ENCODE measurements around the gene TNFRSF17. TPM values are rescaled to one million over a fixed set of nuclear protein-coding genes. Genes with fewer than 3 reads are reported as not detected.
"Not testable (repeated sequence)": the region's sequence is repeated elsewhere in the genome, so short reads cannot be mapped to it uniquely, and the experiment has no call there.

Gene TNFRSF17
- total RNA-seq, 1 experiment from 2014 or later: not detected

DNA sequence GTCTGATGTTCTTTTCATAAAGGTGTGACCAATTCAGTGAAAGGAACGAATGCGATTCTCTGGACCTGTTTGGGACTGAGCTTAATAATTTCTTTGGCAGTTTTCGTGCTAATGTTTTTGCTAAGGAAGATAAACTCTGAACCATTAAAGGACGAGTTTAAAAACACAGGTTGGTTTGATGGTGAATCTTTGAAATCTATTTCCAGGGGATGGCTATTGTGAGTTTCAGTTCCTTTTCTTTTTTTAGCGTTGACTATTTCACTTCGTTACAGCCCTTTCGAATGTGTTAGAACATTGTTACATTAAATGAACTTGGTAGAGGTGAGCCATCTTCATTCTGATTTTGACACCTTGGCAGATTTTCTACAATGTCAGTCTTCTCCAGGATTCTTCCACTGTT, 1.2 kb downstream of the TNFRSF17 start:
- H3K36me3 ChIP-seq (ENCODE audit: low read depth): no peaks in the 10 kb centered on the region
- no peak for TF ChIP-seq EZH2 (IDR thresholded peaks at IDR 0.05; ENCODE audit: low read depth)
- TF ChIP-seq, protein P1, sequence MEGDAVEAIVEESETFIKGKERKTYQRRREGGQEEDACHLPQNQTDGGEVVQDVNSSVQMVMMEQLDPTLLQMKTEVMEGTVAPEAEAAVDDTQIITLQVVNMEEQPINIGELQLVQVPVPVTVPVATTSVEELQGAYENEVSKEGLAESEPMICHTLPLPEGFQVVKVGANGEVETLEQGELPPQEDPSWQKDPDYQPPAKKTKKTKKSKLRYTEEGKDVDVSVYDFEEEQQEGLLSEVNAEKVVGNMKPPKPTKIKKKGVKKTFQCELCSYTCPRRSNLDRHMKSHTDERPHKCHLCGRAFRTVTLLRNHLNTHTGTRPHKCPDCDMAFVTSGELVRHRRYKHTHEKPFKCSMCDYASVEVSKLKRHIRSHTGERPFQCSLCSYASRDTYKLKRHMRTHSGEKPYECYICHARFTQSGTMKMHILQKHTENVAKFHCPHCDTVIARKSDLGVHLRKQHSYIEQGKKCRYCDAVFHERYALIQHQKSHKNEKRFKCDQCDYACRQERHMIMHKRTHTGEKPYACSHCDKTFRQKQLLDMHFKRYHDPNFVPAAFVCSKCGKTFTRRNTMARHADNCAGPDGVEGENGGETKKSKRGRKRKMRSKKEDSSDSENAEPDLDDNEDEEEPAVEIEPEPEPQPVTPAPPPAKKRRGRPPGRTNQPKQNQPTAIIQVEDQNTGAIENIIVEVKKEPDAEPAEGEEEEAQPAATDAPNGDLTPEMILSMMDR (conservative IDR thresholded peaks at IDR 0.05): no peak
- H3K27me3 ChIP-seq (ENCODE audit: insufficient read depth, low read depth): no peaks in the 10 kb centered on the region
- no TSS peak for BruUV-seq (replicated peaks)
- no peak overlapping the region for H3K27ac ChIP-seq
- H3K79me2 ChIP-seq (ENCODE audit: low read depth): no peaks in the 10 kb centered on the region
- intact Hi-C loops (cut with micrococcal nuclease; ENCODE audit: unreplicated experiment): no loop called here
- no peak overlapping the region for H3K4me2 ChIP-seq
- peaks cover 5% of the 10 kb centered on the region; the same call in 1 of the 2 replicates for H3F3A ChIP-seq (ENCODE audit: insufficient read depth, low read depth)
- no peaks in the 10 kb centered on the region for H3K4me1 ChIP-seq (replicated peaks; ENCODE audit: insufficient read depth)
- H4K20me1 ChIP-seq (ENCODE audit: insufficient read depth): no peaks in the 10 kb centered on the region
- ChIA-PET POLR2A (ENCODE audit: unreplicated experiment) (interaction anchor here (0.6 to 0.7 kb wide), 3 partner anchors 288 to 869 kb away, joined by 4 to 8 read pairs (median 4); no protein-coding TSS in a partner anchor), CTCF (interaction anchor here (0.6 kb wide), 1 partner anchor 54 kb away, joined by 6 read pairs; no protein-coding TSS in a partner anchor)
- no peak overlapping the region for H3K4me3 ChIP-seq
- H2AFZ ChIP-seq: no peak overlapping the region
- DNase-seq: no peak
- no peaks in the 10 kb centered on the region for H3K9me3 ChIP-seq (ENCODE audit: insufficient read depth, low read depth)
- no peaks in the 10 kb centered on the region for H3K9me2 ChIP-seq (ENCODE audit: insufficient read depth)

GRCh38 chr16:11967195-11967911, 2.3 kb downstream of the TNFRSF17 start:
- no peaks in the 10 kb centered on the region for H3K27me3 ChIP-seq (ENCODE audit: insufficient read depth, low read depth)
- H3K4me1 ChIP-seq (replicated peaks; ENCODE audit: insufficient read depth): no peaks in the 10 kb centered on the region
- ChIA-PET CTCF (interaction anchor here (0.7 kb wide), 1 partner anchor 78 kb away, joined by 16 read pairs; no protein-coding TSS in a partner anchor), POLR2A (ENCODE audit: unreplicated experiment) (interaction anchor here (0.6 kb wide), 1 partner anchor 64 kb away, joined by 6 read pairs; no protein-coding TSS in a partner anchor)
- H3K36me3 ChIP-seq (ENCODE audit: low read depth): no peaks in the 10 kb centered on the region
- H3K4me3 ChIP-seq: no peak overlapping the region
- H3K27ac ChIP-seq: no peak overlapping the region
- no peaks in the 10 kb centered on the region for H4K20me1 ChIP-seq (ENCODE audit: insufficient read depth)
- intact Hi-C loops (cut with micrococcal nuclease; ENCODE audit: unreplicated experiment): no loop called here
- no peak overlapping the region for H2AFZ ChIP-seq
- TF ChIP-seq, protein P1 (conservative IDR thresholded peaks at IDR 0.05): no peak
- no peak for TF ChIP-seq EZH2 (IDR thresholded peaks at IDR 0.05; ENCODE audit: low read depth)
- DNase-seq: no peak
- H3K9me2 ChIP-seq (ENCODE audit: insufficient read depth): no peaks in the 10 kb centered on the region
- no TSS peak for BruUV-seq (replicated peaks)
- H3K9me3 ChIP-seq (ENCODE audit: insufficient read depth, low read depth): no peaks in the 10 kb centered on the region
- H3K79me2 ChIP-seq (ENCODE audit: low read depth): 0 out of 2 replicates have a peak, but pooled peaks cover 2% of the 10 kb centered on the region
- H3K4me2 ChIP-seq: no peak overlapping the region
- H3F3A ChIP-seq (ENCODE audit: insufficient read depth, low read depth): peaks cover 5% of the 10 kb centered on the region; the same call in 1 of the 2 replicates

- H4K20me1 ChIP-seq (ENCODE audit: insufficient read depth): no peaks in the 10 kb centered on the region
- H2AFZ ChIP-seq: no peak overlapping the region
- intact Hi-C loops (cut with micrococcal nuclease; ENCODE audit: unreplicated experiment): no loop called here
- 0 out of 2 replicates have a peak, but pooled peaks cover 4% of the 10 kb centered on the region for H3K79me2 ChIP-seq (ENCODE audit: low read depth)
- 0 out of 2 replicates have a peak, but pooled peaks cover 6% of the 10 kb centered on the region for H3K4me1 ChIP-seq (replicated peaks; ENCODE audit: insufficient read depth)
- no peak overlapping the region for H3K4me2 ChIP-seq
- no peak overlapping the region for H3K27ac ChIP-seq
- ChIA-PET CTCF (no interaction called here), POLR2A (ENCODE audit: unreplicated experiment) (no interaction called here)
- H3K4me3 ChIP-seq: no peak overlapping the region
- BruUV-seq (replicated peaks): no TSS peak
- H3K9me3 ChIP-seq (ENCODE audit: insufficient read depth, low read depth): no peaks in the 10 kb centered on the region
- DNase-seq: no peak
- H3F3A ChIP-seq (ENCODE audit: insufficient read depth, low read depth): peaks cover 8% of the 10 kb centered on the region
- TF ChIP-seq, protein P1 (conservative IDR thresholded peaks at IDR 0.05): no peak
- no peak for TF ChIP-seq EZH2 (IDR thresholded peaks at IDR 0.05; ENCODE audit: low read depth)
- H3K9me2 ChIP-seq (ENCODE audit: insufficient read depth): no peaks in the 10 kb centered on the region
- H3K36me3 ChIP-seq (ENCODE audit: low read depth): no peaks in the 10 kb centered on the region
- no peaks in the 10 kb centered on the region for H3K27me3 ChIP-seq (ENCODE audit: insufficient read depth, low read depth)
These were observed 3.6 kb downstream of the TNFRSF17 start for GRCh38 chr16:11968577-11968976.

- H3K4me2 ChIP-seq; H3K27me3 ChIP-seq (ENCODE audit: insufficient read depth, low read depth); H3K27ac ChIP-seq; CTCF ChIA-PET; H2AFZ ChIP-seq; POLR2A ChIA-PET (ENCODE audit: unreplicated experiment); H3F3A ChIP-seq (ENCODE audit: insufficient read depth, low read depth); H3K4me1 ChIP-seq (replicated peaks; ENCODE audit: insufficient read depth); H3K79me2 ChIP-seq (ENCODE audit: low read depth); H3K9me2 ChIP-seq (ENCODE audit: insufficient read depth); H3K4me3 ChIP-seq; intact Hi-C loops (cut with micrococcal nuclease; ENCODE audit: unreplicated experiment); H3K36me3 ChIP-seq (ENCODE audit: low read depth); H4K20me1 ChIP-seq (ENCODE audit: insufficient read depth); DNase-seq; BruUV-seq (replicated peaks); H3K9me3 ChIP-seq (ENCODE audit: insufficient read depth, low read depth): not testable (repeated sequence)
These were observed 5.3 kb downstream of the TNFRSF17 start for GRCh38 chr16:11970292-11970691.
